A549 treated with AZD2906 at 1 μM for 4 hours (cell line): Measurements from ENCODE around the gene NDUFB2. TPM values are rescaled to one million over a fixed set of nuclear protein-coding genes. Genes with fewer than 3 reads are reported as not detected.

ENCODE experiments used
- total RNA-seq: library from RNA; stranded (reverse); fragments of 200-300 nt; extraction: Qiagen RNA extraction; gene quantifications from 5 replicates; pipeline ENCODE4 v1.2.3, GENCODE V29; 2022

Gene NDUFB2
- total RNA-seq, result 369 to 415 TPM (median 390 TPM) in 5 replicates

DNA sequence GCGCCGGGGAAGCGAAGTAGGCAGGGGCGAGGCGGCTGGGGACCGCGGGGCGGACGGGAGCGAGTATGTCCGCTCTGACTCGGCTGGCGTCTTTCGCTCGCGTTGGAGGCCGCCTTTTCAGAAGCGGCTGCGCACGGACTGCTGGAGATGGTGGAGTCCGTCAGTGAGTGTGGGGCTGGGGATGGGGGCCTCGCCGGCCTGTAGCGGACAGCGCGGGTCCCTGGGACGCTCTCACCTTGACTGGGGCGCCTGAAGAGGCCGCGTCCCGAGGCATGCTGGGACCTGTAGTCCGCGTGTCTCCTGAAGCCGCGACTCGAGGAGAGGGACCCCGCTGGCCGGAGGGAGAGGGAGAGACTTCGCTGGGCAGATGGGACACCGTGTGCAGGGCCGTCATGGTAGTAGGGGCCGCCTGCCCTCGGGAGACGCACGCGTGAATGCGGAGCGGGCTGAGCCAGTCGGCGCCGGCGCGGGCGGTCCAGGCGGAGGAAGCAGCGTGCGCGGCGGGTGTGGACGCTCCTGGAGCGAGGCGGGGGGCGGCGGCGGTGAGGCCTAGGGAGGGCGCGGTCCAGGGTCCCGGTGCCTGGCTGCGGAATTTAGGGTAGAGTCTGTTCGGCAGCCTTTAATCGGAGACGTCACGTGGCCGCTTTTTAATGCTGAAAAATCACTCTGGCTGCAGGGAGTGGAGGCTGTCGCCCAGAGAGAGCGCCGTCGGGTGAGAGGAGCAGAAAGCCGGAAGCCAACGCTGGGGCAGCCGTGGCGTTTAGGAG, at the start of gene NDUFB2:
Gene NDUFB2, plus strand, starts transcription at position 29 of the 767 bp plus-strand sequence. Its CDS starts 37 bp downstream, at position 66.

DNA sequence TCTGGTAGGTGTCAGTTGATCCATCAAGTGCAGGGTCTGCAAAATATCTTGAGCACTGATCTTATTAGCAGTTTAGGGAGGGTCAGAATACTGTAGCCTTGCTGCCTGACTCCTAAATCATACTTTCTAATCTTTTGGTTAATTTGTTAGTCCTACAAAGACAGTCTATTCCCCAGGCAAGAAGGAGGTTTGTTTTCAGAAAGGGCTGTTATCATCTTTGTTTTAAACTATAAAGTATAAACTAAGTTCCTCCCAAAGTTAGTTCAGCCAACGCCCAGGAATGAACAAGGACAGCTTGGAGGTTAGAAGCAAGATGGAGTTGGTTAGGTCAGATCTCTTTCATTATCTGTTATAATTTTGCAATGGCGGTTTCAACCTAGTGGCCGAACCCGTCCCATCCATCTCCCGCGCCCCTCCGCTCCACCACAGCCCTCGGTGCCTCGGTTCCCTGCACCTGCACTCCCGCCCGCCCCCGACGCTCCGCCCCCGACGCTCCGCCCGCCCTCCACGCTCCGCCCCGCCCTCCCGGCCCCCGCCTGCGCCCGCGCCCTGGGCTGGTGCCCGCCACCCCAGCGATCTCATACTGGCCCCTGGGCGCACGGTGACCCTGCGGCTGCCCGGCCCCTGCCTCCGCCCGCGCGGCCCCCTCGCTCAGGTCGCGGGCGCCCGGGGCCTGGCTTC, 24.0 kb upstream of the NDUFB2 start, which contains the start of gene ADCK2:
Gene ADCK2, plus strand, starts transcription at position 564 of the 681 bp plus-strand sequence. CDS start 386 bp downstream, outside the sequence.

Other genes starting within 250 kb of the NDUFB2 start
- gene MKRN1, start 217.2 kb upstream of the NDUFB2 start, total RNA-seq, result 49.3 to 71.5 TPM (median 53.2 TPM) in 5 replicates
- 0.45 to 0.91 TPM (median 0.68 TPM) in 5 replicates for gene DENND2A, start 55.9 kb upstream of the NDUFB2 start, total RNA-seq
- 18.2 to 21.3 TPM (median 20.4 TPM) in 5 replicates for gene ADCK2, start 23.8 kb upstream of the NDUFB2 start, total RNA-seq
- gene BRAF, start 228.2 kb downstream of the NDUFB2 start, total RNA-seq, result 4.5 to 6.3 TPM (median 5.3 TPM) in 5 replicates